Measurements from ENCODE around the gene KHDC3L. TPM values are rescaled to one million over a fixed set of nuclear protein-coding genes. Genes with fewer than 3 reads are reported as not detected.

KHDC3L gene
- total RNA-seq, 1 experiment from 2014 or later = not detected

GRCh38 chr6:73394577-73395354, 32.3 kb downstream of the KHDC3L start, which contains the start of gene DDX43:
Gene DDX43, plus strand, starts transcription at chr6:73394828. Its CDS starts 78 bp downstream, at chr6:73394906.
- Histone ChIP-seq H3K36me3 (ENCODE audit: low read depth) (no peaks in the 10 kb centered on the region), H3K27ac (peak within 1 kb of the TSS; percentile 76), H3K4me1 (replicated peaks; ENCODE audit: insufficient read depth) (peaks cover 31% of the 10 kb centered on the region), H3K9me3 (ENCODE audit: insufficient read depth, low read depth) (no peaks in the 10 kb centered on the region), H3K79me2 (ENCODE audit: low read depth) (no peaks in the 10 kb centered on the region), H3K4me2 (peak within 1 kb of the TSS; percentile 60), H3K9me2 (ENCODE audit: insufficient read depth) (no peaks in the 10 kb centered on the region), H3K4me3 (peak within 1 kb of the TSS; percentile 58; the same call in 1 of the 2 replicates), H3K27me3 (ENCODE audit: insufficient read depth, low read depth) (no peaks in the 10 kb centered on the region), H3F3A (ENCODE audit: insufficient read depth, low read depth) (peaks cover 20% of the 10 kb centered on the region; the same call in 1 of the 2 replicates), H4K20me1 (ENCODE audit: insufficient read depth) (no peaks in the 10 kb centered on the region), H2AFZ (peak within 1 kb of the TSS; percentile 80)
- CTCF ChIA-PET = interaction anchor here (0.5 kb wide), 1 partner anchor 280 kb away, joined by 7 read pairs; no protein-coding TSS in a partner anchor
- no TSS peak for BruUV-seq (replicated peaks)
- no peak for TF ChIP-seq CTCF (conservative IDR thresholded peaks at IDR 0.05)
- TF ChIP-seq EZH2 (IDR thresholded peaks at IDR 0.05; ENCODE audit: low read depth) = no peak
- POLR2A ChIA-PET (ENCODE audit: unreplicated experiment) = interaction anchor here (0.6 to 0.7 kb wide), 5 partner anchors 88 to 1849 kb away, joined by 3 to 9 read pairs (median 5); no protein-coding TSS in a partner anchor
- DNase-seq = peak; percentile 73 to 83
- intact Hi-C loops (cut with micrococcal nuclease; ENCODE audit: unreplicated experiment) = no loop called here

- H3K9me2 ChIP-seq (ENCODE audit: insufficient read depth) = no peaks in the 10 kb centered on the region
- peak overlapping the region; percentile 58; the same call in 1 of the 2 replicates for H3K4me3 ChIP-seq
- H4K20me1 ChIP-seq (ENCODE audit: insufficient read depth) = no peaks in the 10 kb centered on the region
- H3K79me2 ChIP-seq (ENCODE audit: low read depth) = no peaks in the 10 kb centered on the region
- peak overlapping the region; percentile 60; the same call in 1 of the 2 replicates for H3K4me2 ChIP-seq
- no peak for DNase-seq
- H3K27ac ChIP-seq = no peak overlapping the region
- no peak overlapping the region for H2AFZ ChIP-seq
- H3K27me3 ChIP-seq (ENCODE audit: insufficient read depth, low read depth) = no peaks in the 10 kb centered on the region
- H3K4me1 ChIP-seq (replicated peaks; ENCODE audit: insufficient read depth) = peaks cover 26% of the 10 kb centered on the region
- H3K9me3 ChIP-seq (ENCODE audit: insufficient read depth, low read depth) = no peaks in the 10 kb centered on the region
- POLR2A ChIA-PET (ENCODE audit: unreplicated experiment) = interaction anchor here (0.6 kb wide), 1 partner anchor 89 kb away, joined by 9 read pairs; no protein-coding TSS in a partner anchor
- no peaks in the 10 kb centered on the region for H3K36me3 ChIP-seq (ENCODE audit: low read depth)
- TSS peak; percentile 62 for BruUV-seq (replicated peaks)
- TF ChIP-seq EZH2 (IDR thresholded peaks at IDR 0.05; ENCODE audit: low read depth) (no peak), CTCF (conservative IDR thresholded peaks at IDR 0.05) (no peak)
- H3F3A ChIP-seq (ENCODE audit: insufficient read depth, low read depth) = peaks cover 14% of the 10 kb centered on the region; the same call in 1 of the 2 replicates
- intact Hi-C loops (cut with micrococcal nuclease; ENCODE audit: unreplicated experiment) = no loop called here
- CTCF ChIA-PET = interaction anchor here (0.6 kb wide), 1 partner anchor 215 kb away, joined by 6 read pairs; no protein-coding TSS in a partner anchor
Measured at GRCh38 chr6:73395875-73396274, 33.4 kb downstream of the KHDC3L start.

- Histone ChIP-seq H3K9me3 (ENCODE audit: insufficient read depth, low read depth) (no peaks in the 10 kb centered on the region), H3K4me2 (no peak overlapping the region), H3F3A (ENCODE audit: insufficient read depth, low read depth) (no peaks in the 10 kb centered on the region), H2AFZ (no peak overlapping the region), H3K4me3 (no peak overlapping the region), H3K9me2 (ENCODE audit: insufficient read depth) (no peaks in the 10 kb centered on the region), H3K79me2 (ENCODE audit: low read depth) (no peaks in the 10 kb centered on the region), H3K4me1 (replicated peaks; ENCODE audit: insufficient read depth) (peaks cover 15% of the 10 kb centered on the region), H3K27me3 (ENCODE audit: insufficient read depth, low read depth) (no peaks in the 10 kb centered on the region), H3K36me3 (ENCODE audit: low read depth) (no peaks in the 10 kb centered on the region), H3K27ac (no peak overlapping the region), H4K20me1 (ENCODE audit: insufficient read depth) (no peaks in the 10 kb centered on the region)
- CTCF ChIA-PET = no interaction called here
- POLR2A ChIA-PET (ENCODE audit: unreplicated experiment) = no interaction called here
- TF ChIP-seq CTCF (conservative IDR thresholded peaks at IDR 0.05) (no peak), EZH2 (IDR thresholded peaks at IDR 0.05; ENCODE audit: low read depth) (no peak)
- DNase-seq = no peak
- intact Hi-C loops (cut with micrococcal nuclease; ENCODE audit: unreplicated experiment) = no loop called here
- no TSS peak for BruUV-seq (replicated peaks)
Measured at GRCh38 chr6:73400656-73401055, 38.2 kb downstream of the KHDC3L start.
